Stimulated activated CD4-positive, alpha-beta T cell treated with anti-CD3 and anti-CD28 coated beads, Interleukin-1b, Interleukin-23, amount 100 ng/mL, for 4 hours (primary cell): ENCODE data around the gene SAMD8.

ENCODE experiments used
- DNase-seq, 2 donors: peaks; one replicate each; pipeline ENCODE4 v3.0.0-alpha.2; 2020; ENCODE audit warnings: low read depth in 2 of 2

SAMD8 gene

GRCh38 chr10:75223507-75223906 is 112.1 kb downstream of the SAMD8 start:
- DNase-seq, result no peak

- DNase-seq, result no peak
These were observed 114.6 kb downstream of the SAMD8 start for GRCh38 chr10:75226095-75226494.

DNA sequence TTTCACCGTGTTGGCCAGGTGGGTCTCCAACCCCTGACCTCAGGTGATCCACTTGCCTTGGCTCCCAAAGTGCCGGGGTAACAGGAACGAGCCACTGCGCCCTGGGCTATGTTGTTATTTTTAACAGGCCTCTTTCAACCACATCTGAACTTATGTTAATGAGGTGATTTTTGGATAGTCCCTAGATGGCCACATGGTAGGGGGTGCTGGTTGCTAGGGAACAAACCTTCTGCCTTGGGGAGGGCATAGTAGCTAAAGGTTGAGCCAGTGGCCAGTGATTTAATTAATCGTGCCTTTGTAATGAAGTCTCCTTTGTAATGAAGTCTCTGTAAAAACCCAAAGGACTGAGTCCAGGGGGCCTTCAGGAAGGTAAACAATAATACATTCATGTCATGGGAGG is 115.2 kb downstream of the SAMD8 start:
- DNase-seq, result no peak

- DNase-seq, result no peak
These were observed 116.8 kb downstream of the SAMD8 start for GRCh38 chr10:75228278-75228677.

GRCh38 chr10:75228834-75229233 is 117.4 kb downstream of the SAMD8 start:
- DNase-seq, result no peak

GRCh38 chr10:75229971-75230370 is 118.5 kb downstream of the SAMD8 start:
- DNase-seq, result no peak

DNA sequence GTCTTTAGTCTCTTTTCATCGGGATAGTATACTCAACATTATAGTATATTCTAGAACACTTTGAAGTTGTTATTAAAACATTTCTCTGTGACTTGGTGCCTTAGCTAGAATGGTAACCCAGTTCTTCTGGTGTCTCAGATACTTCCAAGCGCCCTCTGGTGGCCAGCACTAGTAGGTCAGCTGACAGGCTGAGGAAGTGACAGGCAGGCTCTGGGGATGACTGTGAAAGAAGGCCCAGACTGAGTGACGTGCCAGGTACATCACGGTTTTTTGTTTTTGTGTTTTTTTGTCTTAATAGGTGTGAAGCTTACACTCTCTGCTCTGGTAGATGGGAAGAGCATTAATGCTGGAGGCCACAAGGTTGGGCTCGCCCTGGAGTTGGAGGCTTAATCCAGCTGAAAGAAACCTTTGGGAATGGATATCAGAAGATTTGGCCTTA is 119.2 kb downstream of the SAMD8 start:
- DNase-seq, result peak; percentile 91
